H9 (cell line): ENCODE data around the gene VAPA. TPM values are rescaled to one million over a fixed set of nuclear protein-coding genes. Genes with fewer than 3 reads are reported as not detected.

Experiments used
- DNase-seq: peaks from one replicate; pipeline ENCODE4 v3.0.0-alpha.2; 2017
- H2AFZ ChIP-seq: one replicate; pipeline ENCODE4 v1.6.1; 2013; ENCODE audit warnings: mild to moderate bottlenecking, low read length, control low read depth, moderate library complexity
- H2AK5ac ChIP-seq: 2 replicates; pipeline ENCODE4 v1.6.1; 2013; ENCODE audit warnings: low read length, control low read depth, mixed read lengths; ENCODE audit not compliant: insufficient read length
- H2BK120ac ChIP-seq: one replicate; pipeline ENCODE4 v1.6.1; 2013; ENCODE audit warnings: low read depth, mild to moderate bottlenecking, low read length, control low read depth, inconsistent platforms; ENCODE audit not compliant: poor library complexity, severe bottlenecking
- H2BK12ac ChIP-seq: 2 replicates; pipeline ENCODE4 v1.6.1; 2013; ENCODE audit warnings: low read length, control low read depth, mixed read lengths, low read depth; ENCODE audit not compliant: insufficient read length
- H2BK15ac ChIP-seq: 2 replicates; pipeline ENCODE4 v1.6.1; 2013; ENCODE audit warnings: low read depth, low read length, control low read depth
- H2BK20ac ChIP-seq: one replicate; pipeline ENCODE4 v1.6.1; 2013; ENCODE audit warnings: low read depth, mild to moderate bottlenecking, low read length, control low read depth, inconsistent platforms; ENCODE audit not compliant: poor library complexity, severe bottlenecking
- H2BK5ac ChIP-seq: 2 replicates; pipeline ENCODE4 v1.6.1; 2013; ENCODE audit warnings: low read length, control low read depth, mixed read lengths; ENCODE audit not compliant: insufficient read length
- H3K14ac ChIP-seq: 2 replicates; pipeline ENCODE4 v1.6.1; 2013; ENCODE audit warnings: low read length, control low read depth; ENCODE audit not compliant: insufficient read depth
- H3K18ac ChIP-seq: 2 replicates; pipeline ENCODE4 v1.6.1; 2013; ENCODE audit warnings: low read depth, mild to moderate bottlenecking, mixed read lengths, low read length, control low read depth; ENCODE audit not compliant: insufficient read length
- H3K23ac ChIP-seq: 2 replicates; pipeline ENCODE4 v1.6.1; 2013; ENCODE audit warnings: low read length, control low read depth, mixed read lengths, low read depth; ENCODE audit not compliant: insufficient read length
- H3K23me2 ChIP-seq: 2 replicates; pipeline ENCODE4 v1.6.1; 2013; ENCODE audit warnings: low read depth, mild to moderate bottlenecking, mixed read lengths, low read length, control low read depth; ENCODE audit not compliant: insufficient read length, poor library complexity, severe bottlenecking
- H3K27ac ChIP-seq: 2 replicates; pipeline ENCODE4 v1.5.1; 2013; ENCODE audit warnings: low read length, control low read depth, mixed read lengths, low read depth; ENCODE audit not compliant: insufficient read length
- H3K27me3 ChIP-seq: 2 replicates; pipeline ENCODE4 v1.6.1; 2013; ENCODE audit warnings: low read length, control low read depth, inconsistent platforms; ENCODE audit not compliant: insufficient read depth
- H3K4ac ChIP-seq: 2 replicates; pipeline ENCODE4 v1.6.1; 2013; ENCODE audit warnings: low read depth, mild to moderate bottlenecking, control low read depth, inconsistent platforms, low read length, moderate library complexity
- H3K4me1 ChIP-seq: 2 replicates; pipeline ENCODE4 v1.6.1; 2013; ENCODE audit warnings: low read length, control low read depth, inconsistent platforms; ENCODE audit not compliant: insufficient read depth
- H3K4me2 ChIP-seq: 2 replicates; pipeline ENCODE4 v1.6.1; 2013; ENCODE audit warnings: low read length, control low read depth, mixed read lengths; ENCODE audit not compliant: insufficient read length, insufficient read depth
- H3K56ac ChIP-seq: 2 replicates; pipeline ENCODE4 v1.6.1; 2013; ENCODE audit warnings: low read depth, mild to moderate bottlenecking, mixed read lengths, low read length, control low read depth; ENCODE audit not compliant: insufficient read length
- H3K79me1 ChIP-seq: 2 replicates; pipeline ENCODE4 v1.6.1; 2013; ENCODE audit warnings: low read depth, mild to moderate bottlenecking, moderate library complexity, low read length, control low read depth, inconsistent platforms; ENCODE audit not compliant: insufficient read depth, poor library complexity, severe bottlenecking
- H3K79me2 ChIP-seq: 2 replicates; pipeline ENCODE4 v1.6.1; 2013; ENCODE audit warnings: low read length, control low read depth, inconsistent platforms; ENCODE audit not compliant: insufficient read depth
- H3K9ac ChIP-seq: 2 replicates; pipeline ENCODE4 v1.6.1; 2013; ENCODE audit warnings: low read length, control low read depth, mixed read lengths; ENCODE audit not compliant: insufficient read length; ENCODE audit errors: extremely low read depth
- H3K9me3 ChIP-seq: one replicate; pipeline ENCODE4 v1.6.1; 2013; ENCODE audit warnings: low read depth, low read length, inconsistent platforms; ENCODE audit not compliant: control insufficient read depth
- H3T11ph ChIP-seq: one replicate; pipeline ENCODE4 v1.6.1; 2013; ENCODE audit warnings: mild to moderate bottlenecking, low read length, control low read depth, inconsistent platforms
- H4K20me1 ChIP-seq: one replicate; pipeline ENCODE4 v1.6.1; 2013; ENCODE audit not compliant: control insufficient read depth, insufficient read length, insufficient read depth
- H4K5ac ChIP-seq: 2 replicates; pipeline ENCODE4 v1.6.1; 2013; ENCODE audit warnings: low read depth, mild to moderate bottlenecking, mixed read lengths, low read length, control low read depth; ENCODE audit not compliant: insufficient read length
- H4K8ac ChIP-seq: replicated peaks from 2 replicates; pipeline ENCODE4 v1.6.1; 2013; ENCODE audit warnings: low read length, control low read depth, mixed read lengths, low read depth; ENCODE audit not compliant: insufficient read length
- H4K91ac ChIP-seq: 2 replicates; pipeline ENCODE4 v1.6.1; 2013; ENCODE audit warnings: low read depth, mild to moderate bottlenecking, moderate library complexity, mixed read lengths, low read length, control low read depth; ENCODE audit not compliant: insufficient read length
- H3K27ac Mint-ChIP-seq, 3 experiments: 2 replicates in 2 of 3; 3 replicates in 1 of 3; pipeline ENCODE4 v1.8.0; 2020 to 2021; ENCODE audit warnings: mixed read lengths in 3 of 3, mild to moderate bottlenecking in 1 of 3, moderate library complexity in 1 of 3
- H3K27me3 Mint-ChIP-seq: 2 replicates; pipeline ENCODE4 v1.8.0; 2021; ENCODE audit warnings: low read depth, mild to moderate bottlenecking, moderate library complexity, mixed read lengths
- H3K36me3 Mint-ChIP-seq, 3 experiments: 2 replicates in 2 of 3; 3 replicates in 1 of 3; pipeline ENCODE4 v1.8.0; 2020 to 2021; ENCODE audit warnings: low read depth in 3 of 3, mixed read lengths in 3 of 3; ENCODE audit not compliant: insufficient read depth in 1 of 3
- H3K4me1 Mint-ChIP-seq, 2 experiments: 2 replicates each; pipeline ENCODE4 v1.8.0; 2020; ENCODE audit warnings: mixed read lengths in 2 of 2
- H3K4me3 Mint-ChIP-seq, 2 experiments: 2 replicates in 1 of 2; 3 replicates in 1 of 2; pipeline ENCODE4 v1.8.0; 2020 to 2021; ENCODE audit warnings: mild to moderate bottlenecking in 2 of 2, mixed read lengths in 2 of 2, moderate library complexity in 1 of 2
- H3K9me3 Mint-ChIP-seq, 2 experiments: 2 replicates in 1 of 2; 3 replicates in 1 of 2; pipeline ENCODE4 v1.8.0; 2020; ENCODE audit warnings: mild to moderate bottlenecking in 2 of 2, mixed read lengths in 2 of 2, moderate library complexity in 1 of 2
- WGBS: extraction: QIAGEN DNeasy Blood & Tissue Kit; methylation state at CpG from one replicate; pipeline ENCODE4 v1.1.7; 2013; ENCODE audit warnings: missing lambda C conversion rate, low lambda C conversion rate, mixed read lengths; ENCODE audit not compliant: insufficient read length; ENCODE audit errors: extremely low coverage; 5-methylcytosine and 5-hydroxymethylcytosine counted together
- total RNA-seq: library from RNA; stranded (reverse); gene quantifications from 2 replicates; pipeline ENCODE4 v1.2.1, GENCODE V29; 2021
- TF ChIP-seq, protein P1 (sequence below): fragments of 200-600 bp; sonication (generic); conservative IDR thresholded peaks from 3 replicates; pipeline ENCODE4 v1.8.0; 2021; ENCODE audit warnings: antibody characterized with exemption, mild to moderate bottlenecking

The VAPA gene
- total RNA-seq, 1 experiment from 2014 or later: 141 TPM

DNA sequence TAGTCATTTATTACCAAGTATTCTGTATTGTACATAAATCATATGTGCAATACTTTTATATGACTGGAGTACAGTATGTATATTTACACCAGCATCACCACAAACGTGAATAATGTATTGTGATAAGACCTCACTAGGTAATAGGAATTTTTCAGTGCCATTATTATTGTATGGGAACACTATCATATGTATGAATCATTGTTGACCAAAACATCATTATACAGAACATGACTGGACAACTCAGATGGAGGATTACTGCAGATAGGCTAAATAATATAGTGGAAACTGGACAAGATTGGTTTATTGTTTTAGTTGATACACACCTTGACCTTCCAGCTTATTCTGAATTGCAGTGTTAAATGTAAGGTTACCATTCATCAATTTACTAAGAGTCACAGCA lies 33.4 kb downstream of the VAPA start:
- Histone ChIP-seq H2BK15ac (no peak overlapping the region), H2BK20ac (no peak overlapping the region), H3K79me2 (no peaks in the 10 kb centered on the region), H4K5ac (no peak overlapping the region), H2BK5ac (no peak overlapping the region), H3K79me1 (peaks cover 3% of the 10 kb centered on the region), H3K56ac (no peak overlapping the region), H3K4ac (no peak overlapping the region), H3K27me3 (no peaks in the 10 kb centered on the region), H3T11ph (no peak overlapping the region), H3K18ac (no peak overlapping the region), H2BK120ac (no peak overlapping the region), H3K9ac (no peak overlapping the region), H3K27ac (no peak overlapping the region), H4K8ac (no peak overlapping the region), H3K9me3 (no peaks in the 10 kb centered on the region), H3K14ac (no peak overlapping the region), H2BK12ac (no peak overlapping the region), H3K4me2 (no peak overlapping the region), H2AK5ac (no peak overlapping the region), H3K4me1 (no peaks in the 10 kb centered on the region), H3K23ac (no peak overlapping the region), H2AFZ (no peak overlapping the region), H4K20me1 (no peaks in the 10 kb centered on the region), H3K23me2 (no peaks in the 10 kb centered on the region), H4K91ac (no peak overlapping the region)
- no peak overlapping the region for H3K27ac Mint-ChIP-seq
- H3K4me1 Mint-ChIP-seq: peaks cover 2% of the 10 kb centered on the region in 2 experiments; a peak in 3 of 4 replicates
- H3K36me3 Mint-ChIP-seq: peaks cover 13 to 39% (median 34%) of the 10 kb centered on the region in 3 experiments; a peak in 5 of 7 replicates
- H3K9me3 Mint-ChIP-seq: no peaks in the 10 kb centered on the region
- TF ChIP-seq, protein P1, sequence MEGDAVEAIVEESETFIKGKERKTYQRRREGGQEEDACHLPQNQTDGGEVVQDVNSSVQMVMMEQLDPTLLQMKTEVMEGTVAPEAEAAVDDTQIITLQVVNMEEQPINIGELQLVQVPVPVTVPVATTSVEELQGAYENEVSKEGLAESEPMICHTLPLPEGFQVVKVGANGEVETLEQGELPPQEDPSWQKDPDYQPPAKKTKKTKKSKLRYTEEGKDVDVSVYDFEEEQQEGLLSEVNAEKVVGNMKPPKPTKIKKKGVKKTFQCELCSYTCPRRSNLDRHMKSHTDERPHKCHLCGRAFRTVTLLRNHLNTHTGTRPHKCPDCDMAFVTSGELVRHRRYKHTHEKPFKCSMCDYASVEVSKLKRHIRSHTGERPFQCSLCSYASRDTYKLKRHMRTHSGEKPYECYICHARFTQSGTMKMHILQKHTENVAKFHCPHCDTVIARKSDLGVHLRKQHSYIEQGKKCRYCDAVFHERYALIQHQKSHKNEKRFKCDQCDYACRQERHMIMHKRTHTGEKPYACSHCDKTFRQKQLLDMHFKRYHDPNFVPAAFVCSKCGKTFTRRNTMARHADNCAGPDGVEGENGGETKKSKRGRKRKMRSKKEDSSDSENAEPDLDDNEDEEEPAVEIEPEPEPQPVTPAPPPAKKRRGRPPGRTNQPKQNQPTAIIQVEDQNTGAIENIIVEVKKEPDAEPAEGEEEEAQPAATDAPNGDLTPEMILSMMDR: no peak
- H3K4me3 Mint-ChIP-seq: no peak overlapping the region
- DNase-seq: no peak
- H3K27me3 Mint-ChIP-seq: no peaks in the 10 kb centered on the region
- no CpG with 5 or more reads among the region's 1 CpG for WGBS
